ENCODE data around the gene DMRT3. TPM values are rescaled to one million over a fixed set of nuclear protein-coding genes. Genes with fewer than 3 reads are reported as not detected.

The DMRT3 gene
- total RNA-seq, 1 donor from 2014 or later: not detected

- no peak for DNase-seq (ENCODE audit: low read depth)
These were observed 6.1 kb upstream of the DMRT3 start for GRCh38 chr9:970151-970996.

GRCh38 chr9:971901-972500 lies 4.5 kb upstream of the DMRT3 start:
- no peak for DNase-seq (ENCODE audit: low read depth)

GRCh38 chr9:972501-973294 lies 3.8 kb upstream of the DMRT3 start:
- DNase-seq (ENCODE audit: low read depth): no peak

DNA sequence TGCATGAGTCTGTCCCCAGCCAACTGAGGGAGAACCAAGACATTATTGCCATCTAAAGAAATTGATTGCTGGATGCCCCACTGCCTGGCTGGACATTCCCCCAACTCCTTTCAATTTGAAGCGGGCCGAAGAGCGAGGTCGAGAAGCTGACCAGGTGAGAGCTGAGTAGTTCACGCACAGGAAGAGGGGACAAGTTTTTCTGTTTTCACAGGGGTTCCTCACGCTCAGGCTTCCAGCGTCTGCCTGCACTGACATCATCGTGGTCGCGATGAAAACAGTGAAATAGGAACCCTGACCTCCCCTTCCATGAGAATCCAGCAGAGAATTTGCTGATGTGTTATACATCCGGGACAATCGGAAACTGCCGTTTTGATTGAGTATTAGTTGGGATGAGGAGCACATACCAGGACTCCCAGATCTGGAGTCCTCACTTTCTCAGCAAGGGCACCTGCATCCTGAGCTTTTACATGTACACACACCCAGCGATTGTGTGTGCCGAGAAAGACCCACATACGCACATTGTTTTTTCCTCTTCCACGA lies 3.1 kb upstream of the DMRT3 start:
- DNase-seq (ENCODE audit: low read depth): no peak

- DNase-seq (ENCODE audit: low read depth): no peak
These were observed 2.1 kb upstream of the DMRT3 start for GRCh38 chr9:974031-974995.

DNA sequence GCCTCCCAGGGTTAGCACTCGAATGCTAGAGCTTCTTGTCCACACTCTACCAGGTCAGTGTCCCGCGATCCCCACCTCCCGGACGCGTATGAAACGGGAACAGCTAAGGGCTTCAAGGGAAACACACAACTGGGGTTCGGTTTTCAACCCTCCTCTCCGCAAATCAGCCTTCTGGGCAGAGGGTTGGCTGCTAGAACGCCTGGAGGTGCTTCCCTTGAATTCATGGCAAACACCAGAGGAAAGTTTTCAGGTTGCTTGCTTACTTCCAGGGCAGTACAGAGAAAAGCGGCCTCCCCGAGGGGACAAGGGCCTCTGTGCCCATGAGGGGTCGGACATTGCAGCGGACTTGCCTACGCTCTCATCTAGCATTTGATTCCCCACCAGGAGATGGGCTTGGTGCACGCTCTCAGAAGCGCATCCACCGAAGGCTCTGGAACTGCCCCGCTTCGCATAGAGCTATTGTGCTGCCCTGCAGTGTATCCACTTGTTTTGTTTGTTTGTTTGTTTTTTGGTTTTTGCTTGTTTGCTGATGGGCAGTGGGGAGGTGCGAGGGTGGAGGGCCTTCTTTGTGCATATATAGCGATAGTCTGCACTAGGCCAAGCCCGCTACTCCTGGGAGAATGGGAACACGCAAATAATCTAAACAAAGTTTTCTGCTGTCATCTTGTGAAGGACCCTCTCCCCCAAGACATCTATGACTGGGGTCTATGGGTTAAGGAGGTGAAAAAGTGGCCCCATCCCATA lies 1.3 kb upstream of the DMRT3 start:
- no peak for DNase-seq (ENCODE audit: low read depth)

DNA sequence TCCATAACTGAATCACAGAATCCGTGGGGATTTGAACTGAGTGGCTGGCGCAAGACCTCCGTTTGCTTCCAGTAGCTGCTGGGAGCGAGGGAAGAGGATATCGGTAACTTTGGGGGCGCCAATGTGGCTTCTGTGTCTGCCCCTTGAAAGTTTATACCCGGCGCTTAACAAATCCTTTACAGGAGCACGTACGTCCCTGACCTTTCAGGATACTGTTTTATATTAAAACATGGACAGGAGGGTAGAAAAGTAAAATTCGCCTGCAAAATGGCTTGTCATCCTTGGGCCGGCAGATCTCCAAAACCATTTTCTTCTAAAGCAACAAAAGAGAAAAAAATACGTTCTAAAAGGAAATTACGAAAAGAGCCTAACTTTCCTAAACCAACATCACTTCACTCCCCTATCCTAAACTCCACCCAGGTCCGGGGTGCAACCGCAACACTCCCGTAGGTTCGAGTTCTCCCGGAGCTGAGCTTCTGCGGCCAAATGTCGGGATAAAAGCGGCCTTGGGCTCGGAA lies 656 bp upstream of the DMRT3 start:
- no peak for DNase-seq (ENCODE audit: low read depth)

- DNase-seq (ENCODE audit: low read depth): no peak
These were observed 735 bp downstream of the DMRT3 start for GRCh38 chr9:976943-977837.

DNA sequence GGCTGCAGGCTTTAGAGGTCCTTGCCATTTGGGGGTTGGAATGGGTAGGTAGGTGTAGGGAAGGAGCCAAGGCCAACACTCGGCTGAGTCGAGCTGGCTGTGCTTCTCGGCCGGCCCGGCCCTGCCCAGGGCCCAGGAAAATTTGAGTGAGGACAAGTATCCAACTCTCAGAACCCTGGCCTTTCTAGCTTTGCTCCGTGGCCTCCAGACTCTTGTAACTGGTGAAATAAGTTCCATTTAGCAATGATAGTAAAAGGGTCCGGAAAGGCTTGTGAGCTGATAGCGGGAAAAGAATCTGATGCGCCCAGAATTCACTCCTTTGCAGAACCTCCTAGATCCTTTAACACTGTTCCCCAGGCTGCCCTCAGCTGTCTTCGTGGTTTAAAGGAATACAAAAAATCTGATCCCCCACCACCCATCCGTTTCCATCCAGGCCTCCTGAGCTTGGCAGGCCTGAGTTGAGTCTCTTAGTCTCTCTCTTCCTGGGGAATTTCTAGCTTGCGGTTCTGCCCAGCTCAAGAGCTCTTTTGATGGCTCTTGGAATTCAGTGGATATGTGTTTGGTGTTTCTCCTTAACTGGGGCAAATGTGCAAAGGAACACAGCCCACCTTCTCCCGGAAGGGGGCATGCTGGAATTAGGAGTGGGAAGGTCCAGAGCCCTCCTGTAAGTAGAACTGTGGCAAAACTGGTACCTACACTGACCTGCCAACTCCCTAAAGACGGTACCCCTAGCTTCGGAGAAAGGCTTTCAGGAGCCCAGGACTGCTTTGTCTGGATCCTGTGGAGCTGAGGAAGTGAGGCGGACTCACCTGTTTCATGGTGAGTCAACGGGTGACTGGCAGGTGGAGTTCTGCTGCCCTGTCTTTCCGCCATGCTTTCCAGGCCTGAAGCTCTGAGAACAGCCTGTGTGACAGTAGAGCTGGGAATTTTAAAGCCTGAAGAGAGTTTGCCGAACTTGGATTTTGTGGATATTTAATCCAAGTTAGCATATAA lies 1.7 kb downstream of the DMRT3 start:
- no peak for DNase-seq (ENCODE audit: low read depth)

DNA sequence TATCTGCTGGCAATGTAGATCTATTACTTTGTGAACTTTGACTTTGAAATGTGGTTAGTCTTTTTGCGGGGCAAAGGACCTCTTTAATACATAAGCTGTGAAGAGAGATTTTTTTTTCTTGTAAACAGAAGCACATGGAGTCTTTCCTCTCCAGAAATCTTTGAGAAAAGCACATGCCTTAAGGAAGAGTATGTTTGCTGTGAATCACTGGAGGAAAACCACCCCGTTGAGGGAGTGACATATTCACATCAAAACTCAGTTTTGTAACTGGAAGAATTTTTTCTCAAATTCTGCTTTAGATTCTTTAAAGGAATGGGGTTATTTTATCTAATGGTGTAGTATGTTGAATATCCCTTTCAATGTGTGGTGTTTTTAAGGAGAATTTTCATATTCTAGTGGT lies 3.5 kb downstream of the DMRT3 start:
- DNase-seq (ENCODE audit: low read depth): no peak

GRCh38 chr9:980640-981039 lies 4.2 kb downstream of the DMRT3 start:
- DNase-seq (ENCODE audit: low read depth): no peak

DNA sequence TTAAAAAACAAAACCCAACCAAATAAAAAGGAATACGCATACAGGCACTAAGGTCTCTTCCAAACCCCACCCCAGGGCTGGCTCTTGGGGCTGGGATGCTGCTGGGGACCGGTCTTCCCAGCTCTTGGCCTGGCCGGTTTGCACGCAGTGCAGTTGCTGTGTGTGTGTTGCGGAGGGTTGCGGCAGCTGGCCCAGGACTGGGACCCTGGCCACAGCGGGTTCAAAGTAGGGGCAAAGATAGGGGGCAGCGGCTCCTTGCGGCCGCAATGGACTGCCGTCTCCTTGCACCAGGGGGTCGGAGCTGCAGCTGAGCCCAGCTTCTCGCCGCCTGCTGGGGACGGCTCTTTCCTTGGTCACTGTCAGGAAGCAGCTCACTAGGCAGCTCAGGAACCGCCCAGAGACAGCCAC lies 5.0 kb downstream of the DMRT3 start:
- no peak for DNase-seq (ENCODE audit: low read depth)

DNA sequence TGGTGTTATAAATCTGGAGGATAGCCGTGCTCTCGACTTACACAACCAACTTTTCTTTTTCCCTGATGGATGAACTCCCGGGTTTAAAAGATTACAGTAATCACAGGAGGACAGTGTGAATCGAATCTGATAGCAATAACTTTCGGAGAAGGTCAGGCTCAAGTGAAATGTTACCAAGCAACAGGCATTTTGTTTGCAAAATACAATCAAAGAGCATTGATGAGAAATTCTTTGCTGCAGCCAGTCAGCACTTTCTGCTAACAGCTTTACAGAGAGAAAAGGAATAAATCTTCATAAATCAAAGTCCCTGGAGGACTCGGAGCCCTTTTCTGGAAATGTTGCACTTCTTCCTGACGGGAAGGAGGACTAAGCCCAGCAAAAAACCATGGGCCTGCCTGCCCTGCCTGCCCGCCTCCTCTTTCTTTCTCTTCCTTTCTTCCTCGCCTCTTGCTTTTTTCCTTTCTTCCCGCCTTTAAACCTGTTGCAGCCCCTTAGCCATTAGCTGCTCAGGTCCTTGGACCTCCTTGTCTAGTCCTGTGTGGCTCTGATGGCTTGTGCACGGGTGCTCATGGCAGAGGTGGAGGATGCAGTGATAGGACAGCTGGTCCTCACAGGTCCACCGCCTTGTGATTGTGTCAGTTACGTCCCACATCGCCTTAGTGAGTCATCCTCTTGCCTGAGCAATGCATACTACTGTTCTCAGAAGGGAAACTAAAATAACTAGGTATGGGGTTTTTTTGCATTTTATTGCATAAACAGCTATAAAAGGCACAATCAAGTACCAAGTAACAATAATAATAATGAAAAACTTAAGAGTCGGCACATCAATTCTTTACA lies 6.2 kb downstream of the DMRT3 start:
- DNase-seq (ENCODE audit: low read depth): no peak

DNA sequence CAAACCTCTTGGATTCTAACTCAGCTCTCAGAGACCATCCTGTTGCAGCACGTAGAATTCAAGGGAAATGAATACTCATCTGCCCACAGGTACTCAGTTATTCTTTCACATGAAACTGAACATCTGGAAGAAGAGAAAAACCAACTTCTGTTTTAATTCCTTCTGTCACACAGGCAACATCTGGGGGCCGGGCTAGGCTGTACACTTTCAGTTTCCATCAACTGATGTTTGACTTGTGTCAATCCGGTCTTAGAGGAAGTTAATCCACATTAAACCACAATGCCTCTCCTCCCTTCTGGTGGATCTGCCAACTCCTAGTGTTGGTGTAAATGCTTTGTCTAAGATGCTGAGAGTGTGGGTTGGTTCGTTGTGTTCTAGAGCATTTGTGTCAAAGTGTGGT lies 17.6 kb downstream of the DMRT3 start:
- DNase-seq (ENCODE audit: low read depth): no peak

DNA sequence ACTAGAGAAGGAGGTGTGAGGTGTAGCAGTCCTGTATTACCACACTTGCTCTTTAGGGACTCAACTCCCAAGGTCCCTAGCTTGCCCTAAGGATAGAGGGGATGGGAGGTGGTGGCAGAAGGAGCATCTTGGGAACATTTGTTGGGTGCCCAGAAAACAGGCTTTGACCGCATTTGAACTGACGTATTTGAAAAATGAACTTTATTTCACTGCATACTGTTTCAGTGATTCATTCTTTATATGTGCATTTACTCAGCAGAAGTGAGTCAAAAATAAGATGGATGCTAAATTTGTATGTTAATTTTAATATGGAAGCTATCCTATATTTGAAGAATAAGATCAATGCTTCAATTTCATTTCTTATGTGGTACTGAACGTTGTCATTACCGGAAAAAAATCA lies 18.7 kb downstream of the DMRT3 start:
- DNase-seq (ENCODE audit: low read depth): peak; percentile 40

GRCh38 chr9:995781-996180 lies 19.3 kb downstream of the DMRT3 start:
- DNase-seq (ENCODE audit: low read depth): peak; percentile 92

Data from myocyte (in vitro differentiated cells).